ENCODE data around the gene LRBA.

The LRBA gene

DNA sequence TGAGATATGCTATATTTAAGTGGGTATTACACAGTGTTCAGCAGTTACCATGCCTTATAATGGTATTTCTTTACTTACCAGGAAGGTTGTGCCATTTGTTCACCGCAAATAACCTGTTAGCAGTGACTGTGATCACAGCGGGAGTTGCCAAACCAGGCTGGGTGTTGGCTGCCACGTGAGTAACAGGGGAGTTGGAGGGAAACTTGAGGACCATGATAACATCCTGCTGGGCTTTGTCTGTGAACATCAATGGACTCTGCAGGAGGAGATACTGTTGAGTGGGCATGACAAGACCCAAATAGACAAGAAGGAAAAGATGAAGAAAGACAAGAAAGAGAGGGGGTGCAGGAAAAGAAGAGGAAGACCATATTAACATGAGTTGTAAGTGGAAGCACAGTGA lies 694.0 kb downstream of the LRBA start:
- no peak for DNase-seq (ENCODE audit: low read depth)

GRCh38 chr4:150318971-150319370 lies 696.1 kb downstream of the LRBA start:
- no peak for DNase-seq (ENCODE audit: low read depth)

- DNase-seq (ENCODE audit: low read depth), result no peak
These were observed 696.6 kb downstream of the LRBA start for GRCh38 chr4:150318527-150318926.

DNA sequence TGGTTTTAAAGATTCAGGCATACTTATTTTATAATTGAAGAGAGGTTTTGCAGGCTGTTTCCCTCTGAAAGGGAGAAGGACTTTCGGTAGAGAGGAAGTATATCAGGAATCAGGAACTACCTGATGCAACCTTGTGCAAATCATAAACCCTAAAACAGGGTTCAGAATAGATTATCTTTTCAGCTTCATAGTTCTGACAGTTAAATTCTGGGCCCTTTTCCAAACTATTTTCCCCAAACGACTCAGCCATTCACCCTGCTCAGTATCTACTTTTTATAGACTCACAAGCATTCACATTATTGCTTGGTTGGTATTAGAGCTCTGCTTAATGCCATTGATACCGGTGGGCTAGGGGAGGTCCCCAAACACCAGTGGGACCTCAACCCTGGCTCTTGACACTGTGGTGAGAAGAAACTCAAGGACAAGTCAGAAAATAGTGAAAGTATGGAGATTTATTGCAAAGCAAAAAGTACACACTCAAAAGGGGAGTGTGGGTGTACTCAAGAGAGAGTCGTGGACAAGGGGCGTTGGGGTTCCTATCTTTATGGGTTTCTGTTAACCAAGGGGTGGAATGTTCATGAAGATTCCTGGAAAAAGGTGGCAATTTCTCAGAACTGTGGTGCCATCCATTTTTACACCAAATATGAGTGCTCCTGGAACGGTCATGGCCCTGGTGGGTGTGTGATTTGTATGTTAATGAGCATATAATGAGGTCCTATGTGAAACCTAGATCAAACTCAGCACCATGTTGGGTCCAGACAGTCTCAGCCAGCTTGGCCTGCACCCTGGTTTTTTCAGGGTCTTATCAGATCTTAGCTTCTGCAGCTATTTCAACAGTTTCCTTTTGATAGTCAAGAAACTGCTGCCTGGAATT lies 698.5 kb downstream of the LRBA start:
- DNase-seq (ENCODE audit: low read depth), result no peak

GRCh38 chr4:150315691-150316090 lies 699.4 kb downstream of the LRBA start:
- DNase-seq (ENCODE audit: low read depth), result no peak

DNA sequence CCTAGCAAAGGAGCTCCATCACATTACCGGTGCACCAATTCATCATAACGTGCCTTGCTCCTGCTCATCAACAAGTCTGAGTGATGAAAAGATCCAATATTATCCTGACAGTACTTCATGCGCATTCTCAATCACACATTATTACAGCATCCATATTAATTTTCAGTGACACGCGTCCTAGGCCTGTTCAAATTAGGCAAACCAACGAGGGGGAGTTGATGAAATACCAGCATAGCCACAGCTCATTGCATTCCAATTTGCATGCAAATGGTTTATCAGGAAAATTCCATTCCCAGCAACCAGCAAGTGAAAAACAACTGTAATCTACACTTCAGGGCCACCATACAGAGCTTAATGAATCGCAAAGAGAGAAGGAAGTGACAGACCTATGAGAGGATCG lies 699.9 kb downstream of the LRBA start:
- DNase-seq (ENCODE audit: low read depth), result no peak

- no peak for DNase-seq (ENCODE audit: low read depth)
These were observed 701.1 kb downstream of the LRBA start for GRCh38 chr4:150314031-150314430.

GRCh38 chr4:150310159-150310895 lies 704.8 kb downstream of the LRBA start:
- DNase-seq (ENCODE audit: low read depth), result no peak

- DNase-seq (ENCODE audit: low read depth), result no peak
These were observed 706.1 kb downstream of the LRBA start for GRCh38 chr4:150308824-150309472.

GRCh38 chr4:150306719-150307118 lies 708.4 kb downstream of the LRBA start:
- DNase-seq (ENCODE audit: low read depth), result no peak

GRCh38 chr4:150305995-150306394 lies 709.1 kb downstream of the LRBA start:
- peak; percentile 27 for DNase-seq (ENCODE audit: low read depth)

DNA sequence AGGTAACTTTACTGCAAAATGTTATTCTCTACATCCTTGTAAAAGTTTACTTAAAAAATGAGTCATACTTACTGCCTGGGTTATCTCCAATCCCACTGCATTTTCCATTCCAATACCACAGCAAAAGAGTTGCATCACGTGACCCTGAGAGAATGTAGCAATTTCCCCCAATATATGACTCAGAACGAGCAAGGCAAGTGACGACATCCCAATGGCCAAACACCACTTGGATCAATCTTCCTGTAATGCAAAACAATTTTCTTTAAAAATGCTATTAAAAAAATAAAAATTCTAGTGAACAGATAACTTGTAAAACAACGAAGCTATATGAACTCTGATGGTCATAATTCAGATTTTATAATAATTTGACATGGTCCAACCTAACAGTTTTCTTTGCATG lies 712.5 kb downstream of the LRBA start:
- DNase-seq (ENCODE audit: low read depth), result peak; percentile 81

DNA sequence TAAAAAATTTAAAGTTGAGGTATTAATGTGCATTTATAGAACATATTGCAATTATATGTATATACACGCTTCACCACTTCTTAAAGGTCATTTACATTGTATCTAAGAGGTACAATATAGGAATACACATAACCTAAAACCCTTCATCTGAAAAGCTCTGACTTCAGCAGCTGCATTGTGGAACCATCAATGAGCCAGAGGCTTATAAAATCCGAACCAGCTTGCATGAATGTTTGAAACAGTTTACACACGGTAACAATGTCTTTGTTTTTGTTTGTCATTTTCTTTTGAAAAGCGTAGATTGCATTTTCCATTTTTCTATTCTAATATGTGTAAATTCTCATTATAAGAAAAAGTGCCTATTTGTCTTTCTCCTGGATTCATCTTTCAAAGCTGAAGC lies 715.3 kb downstream of the LRBA start:
- DNase-seq (ENCODE audit: low read depth), result no peak

DNA sequence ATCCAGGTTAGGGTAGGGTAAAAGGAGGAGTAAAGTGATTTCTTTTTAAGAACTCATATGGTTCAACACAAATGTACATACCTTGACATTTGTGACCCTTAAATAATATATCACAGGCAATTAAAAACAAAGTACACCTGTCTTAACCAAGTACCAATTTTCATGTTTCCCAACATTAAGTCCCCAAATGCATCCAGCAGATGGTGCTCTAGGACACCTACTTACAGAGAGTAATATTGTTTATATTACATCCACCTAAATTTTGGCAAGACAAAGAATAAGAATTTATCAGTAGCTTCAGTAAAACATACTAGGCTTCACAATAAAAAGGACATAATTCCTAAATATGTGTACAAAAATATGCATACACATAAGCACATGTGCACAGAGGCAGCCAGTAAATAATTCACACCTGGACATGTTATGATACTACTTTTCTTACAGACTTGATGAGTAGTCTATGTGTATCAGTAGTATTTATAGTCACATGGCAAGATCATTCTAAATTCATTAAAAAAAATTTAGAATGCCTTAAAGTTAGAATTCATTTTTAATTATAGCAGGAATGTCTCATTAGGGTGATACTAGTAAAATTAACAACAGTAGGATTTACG lies 717.1 kb downstream of the LRBA start:
- no peak for DNase-seq (ENCODE audit: low read depth)

GRCh38 chr4:150289881-150290280 lies 725.2 kb downstream of the LRBA start:
- no peak for DNase-seq (ENCODE audit: low read depth)

DNA sequence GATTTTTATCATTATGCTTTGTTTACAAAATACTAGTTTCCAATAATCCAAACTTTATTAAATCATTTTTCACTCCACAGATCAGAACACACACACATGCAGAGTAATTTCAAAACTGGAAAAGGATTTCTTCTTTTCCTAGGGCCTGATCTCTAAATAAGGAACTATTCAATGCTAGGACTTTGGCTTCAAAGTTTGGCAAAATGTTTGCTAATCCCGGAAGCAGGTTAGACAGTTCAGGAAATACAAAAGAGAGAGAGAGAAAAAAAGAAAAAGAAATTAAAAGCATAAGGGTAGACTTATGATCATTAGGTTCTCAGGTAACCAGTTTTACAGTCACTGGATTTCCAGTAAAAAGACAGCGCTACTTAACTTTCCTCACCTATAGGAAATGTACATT lies 725.9 kb downstream of the LRBA start:
- no peak for DNase-seq (ENCODE audit: low read depth)

DNA sequence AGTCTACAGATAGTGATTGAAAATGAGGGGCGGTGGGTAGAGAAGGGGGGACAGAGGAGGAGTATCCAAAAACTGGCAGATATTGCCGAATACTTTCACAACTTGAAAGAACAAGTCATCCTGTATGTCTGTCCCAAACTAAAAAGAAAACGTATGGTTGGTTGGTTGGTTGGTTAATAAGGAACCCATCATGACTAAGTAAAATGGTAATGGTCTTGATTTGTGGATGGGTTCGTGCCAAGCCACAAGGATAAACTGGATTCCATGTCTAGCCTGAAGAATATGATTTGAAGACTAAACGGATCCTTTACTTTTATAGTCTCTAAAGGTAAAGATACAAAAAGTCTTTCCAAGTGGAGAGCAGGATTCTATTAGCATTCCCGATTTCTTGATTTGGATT lies 728.4 kb downstream of the LRBA start:
- DNase-seq (ENCODE audit: low read depth), result no peak

- DNase-seq (ENCODE audit: low read depth), result peak; percentile 85
These were observed 731.4 kb downstream of the LRBA start for GRCh38 chr4:150283689-150284088.

DNA sequence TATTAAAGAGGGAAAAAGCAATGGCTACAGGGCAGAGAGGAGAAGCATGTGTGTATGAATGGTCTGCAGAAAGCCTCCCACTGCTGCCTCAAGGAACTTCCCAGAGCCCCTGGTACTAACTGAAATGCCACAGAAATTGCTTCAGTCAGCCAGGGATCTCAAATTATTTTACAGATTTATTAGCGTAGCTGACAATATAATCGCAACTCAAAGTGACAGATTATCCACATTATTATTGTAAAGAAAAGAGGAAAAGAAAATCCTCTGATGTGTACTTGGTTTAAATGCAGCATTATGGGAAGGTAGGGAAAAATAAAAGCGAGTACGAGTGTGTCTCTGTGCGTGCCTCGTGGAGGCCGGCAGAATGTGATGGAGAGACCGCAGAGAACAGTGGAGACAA lies 734.1 kb downstream of the LRBA start:
- DNase-seq (ENCODE audit: low read depth), result no peak

DNA sequence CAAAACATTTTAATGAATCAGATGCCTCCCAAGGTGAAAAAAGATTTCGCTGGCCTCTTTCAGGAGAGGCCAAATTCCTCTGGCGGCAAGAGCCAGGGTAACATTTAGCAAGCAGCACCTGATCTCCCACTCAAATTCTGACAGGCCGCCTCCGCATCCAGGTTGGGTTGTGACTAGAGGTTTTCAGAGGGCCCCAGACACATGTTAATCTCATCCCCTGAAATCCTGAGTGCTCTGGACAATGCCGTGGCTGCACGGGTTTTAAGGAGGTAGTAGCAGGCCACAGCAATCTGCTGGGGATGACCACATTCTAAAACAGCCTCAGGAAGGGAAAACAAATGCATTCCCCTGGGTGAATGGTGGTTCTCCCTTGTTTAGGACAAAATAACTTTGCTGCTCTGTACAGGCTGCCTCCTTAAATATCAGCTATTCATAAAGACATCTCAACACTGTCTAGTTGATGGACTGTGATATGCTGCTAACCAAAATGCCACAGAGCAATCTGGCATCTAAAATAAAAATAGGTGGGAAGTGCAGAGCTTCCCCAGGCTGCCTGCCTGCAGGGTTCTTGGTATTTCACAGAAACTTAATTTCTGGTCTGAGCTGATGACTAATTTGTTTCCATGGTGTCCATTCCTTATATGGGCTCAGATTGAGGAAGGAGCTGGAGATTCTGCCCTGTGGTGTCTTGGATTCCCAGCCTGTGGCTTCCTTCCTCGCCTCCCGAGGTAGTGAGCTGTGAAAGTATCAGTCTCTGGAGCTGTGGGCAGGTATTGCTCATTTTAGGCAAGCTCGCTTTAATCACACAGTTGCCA lies 734.8 kb downstream of the LRBA start:
- peak; percentile 77 for DNase-seq (ENCODE audit: low read depth)

DNA sequence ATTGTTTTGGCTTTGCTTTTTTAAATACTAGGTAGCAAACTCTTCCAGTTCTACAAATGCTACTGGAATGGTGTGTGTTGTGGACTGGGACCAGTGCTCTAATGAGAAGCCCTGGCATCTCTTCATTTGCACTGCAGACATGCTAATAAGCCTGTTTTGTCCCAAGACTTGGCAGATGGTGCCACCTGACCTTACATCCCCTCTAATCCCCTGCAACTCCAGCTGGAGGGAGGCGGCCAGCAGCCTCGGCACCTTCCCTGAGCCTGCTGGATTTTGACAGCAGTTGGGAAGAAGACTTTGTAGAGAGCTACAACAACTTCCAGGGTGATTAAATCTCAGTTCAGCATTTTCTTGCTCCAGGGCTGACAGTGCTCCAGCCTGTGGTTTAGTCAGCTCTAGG lies 736.9 kb downstream of the LRBA start:
- DNase-seq (ENCODE audit: low read depth), result no peak

DNA sequence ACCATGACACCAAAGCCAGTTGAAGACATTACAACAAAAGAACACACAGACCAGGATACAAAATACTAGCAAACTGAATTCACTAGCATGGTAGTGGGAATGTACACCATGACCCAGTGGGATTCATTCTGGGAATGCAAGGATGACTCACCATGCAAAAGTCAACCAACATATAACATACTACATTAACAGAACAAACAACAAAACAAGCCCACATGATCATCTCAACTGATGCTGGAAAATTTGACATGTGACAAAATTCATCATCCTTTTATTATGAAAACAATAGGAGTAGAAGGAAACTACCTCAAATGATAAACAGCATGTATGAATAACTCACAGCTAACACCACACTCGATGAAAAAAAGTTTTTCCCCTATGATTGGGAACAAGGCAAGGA lies 746.6 kb downstream of the LRBA start:
- no peak for DNase-seq (ENCODE audit: low read depth)

Measured in GM04503 (cell line).